ENCODE measurements around the gene TMEM272. TPM values are rescaled to one million over a fixed set of nuclear protein-coding genes. Genes with fewer than 3 reads are reported as not detected.

TMEM272 gene
- total RNA-seq, 8 experiments from 2014 or later: 0.18 to 0.63 (median 0.29) TPM; not detected in 1

GRCh38 chr13:51781246-51782022 lies 63.5 kb downstream of the TMEM272 start:
- in situ Hi-C loops (cut with MboI; ENCODE audit: low pct_unique_long_range_greater_than_20kb in 2 of 9, low sequenced_read_pairs in 9 of 9, unreplicated experiment in 9 of 9): loop anchor here in 2 of 9 experiments (25.0 kb wide), 1 partner anchor 344 kb away; no protein-coding TSS in a partner anchor
- peak in 3 of 8 experiments; percentile 11 to 65 (median 25) for ATAC-seq (replicated peaks in 6 of 8)
- Histone ChIP-seq H3K27ac (no peak overlapping the region), H3K4me3 (no peak overlapping the region), H3K4me1 (replicated peaks in 1 of 2) (peaks cover 22 to 28% of the 10 kb centered on the region in 2 donors)
- WGBS, 10 experiments: 72 to 87% (median 72%) methylated on average over 2 to 5 of the region's 15 CpGs; no CpG with 5 or more reads in 4 of the 10 experiments

- in situ Hi-C loops (cut with MboI; ENCODE audit: low pct_unique_long_range_greater_than_20kb in 2 of 9, low sequenced_read_pairs in 9 of 9, unreplicated experiment in 9 of 9): loop anchor here in 2 of 9 experiments (25.0 kb wide), 1 partner anchor 343 kb away; no protein-coding TSS in a partner anchor
- ATAC-seq (replicated peaks in 6 of 8): no peak
- Histone ChIP-seq H3K4me3 (no peak overlapping the region), H3K4me1 (replicated peaks in 1 of 2) (peaks cover 14 to 16% of the 10 kb centered on the region in 2 donors), H3K27ac (no peak overlapping the region)
- 43 to 94% (median 84%) methylated on average over 1 to 3 of the region's 3 CpGs; no CpG with 5 or more reads in 2 of the 10 experiments for WGBS, 10 experiments
Observed at GRCh38 chr13:51780099-51780498, 64.9 kb downstream of the TMEM272 start.

GRCh38 chr13:51778392-51778791 lies 66.6 kb downstream of the TMEM272 start:
- Histone ChIP-seq H3K4me3 (no peak overlapping the region), H3K4me1 (replicated peaks in 1 of 2) (peaks cover 14 to 16% of the 10 kb centered on the region in 2 donors), H3K27ac (peak overlapping the region in 1 of 2 donors; percentile 3)
- WGBS, 10 experiments: 7 to 60% (median 27%) methylated on average over 1 to 7 of the region's 11 CpGs; no CpG with 5 or more reads in 4 of the 10 experiments
- in situ Hi-C loops (cut with MboI; ENCODE audit: low pct_unique_long_range_greater_than_20kb in 2 of 9, low sequenced_read_pairs in 9 of 9, unreplicated experiment in 9 of 9): loop anchor here in 2 of 9 experiments (25.0 kb wide), 1 partner anchor 341 kb away; no protein-coding TSS in a partner anchor
- ATAC-seq (replicated peaks in 6 of 8): peak in 5 of 8 experiments; percentile 59 to 77 (median 76)

GRCh38 chr13:51777921-51778320 lies 67.1 kb downstream of the TMEM272 start:
- Histone ChIP-seq H3K4me1 (replicated peaks in 1 of 2) (peaks cover 11 to 16% of the 10 kb centered on the region in 2 donors), H3K4me3 (no peak overlapping the region), H3K27ac (peak overlapping the region; percentile 3 to 22)
- WGBS, 10 experiments: 40 to 100% (median 97%) methylated on average over 1 to 3 of the region's 9 CpGs; no CpG with 5 or more reads in 6 of the 10 experiments
- peak in 4 of 8 experiments; percentile 5 to 52 (median 48) for ATAC-seq (replicated peaks in 6 of 8)
- in situ Hi-C loops (cut with MboI; ENCODE audit: low pct_unique_long_range_greater_than_20kb in 2 of 9, low sequenced_read_pairs in 9 of 9, unreplicated experiment in 9 of 9): loop anchor here in 2 of 9 experiments (25.0 kb wide), 1 partner anchor 341 kb away; no protein-coding TSS in a partner anchor

GRCh38 chr13:51776179-51776578 lies 68.8 kb downstream of the TMEM272 start:
- ATAC-seq (replicated peaks in 6 of 8): peak in 1 of 8 experiments; percentile 22
- in situ Hi-C loops (cut with MboI; ENCODE audit: low pct_unique_long_range_greater_than_20kb in 2 of 9, low sequenced_read_pairs in 9 of 9, unreplicated experiment in 9 of 9): loop anchor here in 2 of 9 experiments (25.0 kb wide), 1 partner anchor 339 kb away; no protein-coding TSS in a partner anchor
- peaks cover 10 to 16% of the 10 kb centered on the region in 2 donors for H3K4me1 ChIP-seq (replicated peaks in 1 of 2)
- 47 to 100% (median 90%) methylated on average over 1 to 5 of the region's 7 CpGs; no CpG with 5 or more reads in 5 of the 10 experiments for WGBS, 10 experiments
- no peak overlapping the region for H3K4me3 ChIP-seq
- H3K27ac ChIP-seq: no peak overlapping the region

- Histone ChIP-seq H3K4me3 (no peak overlapping the region), H3K27ac (no peak overlapping the region), H3K4me1 (replicated peaks in 1 of 2) (peaks cover 8 to 14% of the 10 kb centered on the region in 2 donors)
- WGBS, 10 experiments: 86 to 100% (median 94%) methylated on average over 1 to 8 of the region's 11 CpGs; no CpG with 5 or more reads in 4 of the 10 experiments
- in situ Hi-C loops (cut with MboI; ENCODE audit: low pct_unique_long_range_greater_than_20kb in 2 of 9, low sequenced_read_pairs in 9 of 9, unreplicated experiment in 9 of 9): loop anchor here in 1 of 9 experiments (25.0 kb wide), 1 partner anchor 336 kb away; no protein-coding TSS in a partner anchor
- no peak for ATAC-seq (replicated peaks in 6 of 8)
Observed at GRCh38 chr13:51773515-51773914, 71.5 kb downstream of the TMEM272 start.

- Histone ChIP-seq H3K27ac (no peak overlapping the region), H3K4me3 (no peak overlapping the region), H3K4me1 (replicated peaks in 1 of 2) (peaks cover 1 to 6% of the 10 kb centered on the region in 2 donors)
- in situ Hi-C loops (cut with MboI; ENCODE audit: low pct_unique_long_range_greater_than_20kb in 2 of 9, low sequenced_read_pairs in 9 of 9, unreplicated experiment in 9 of 9): loop anchor here in 1 of 9 experiments (25.0 kb wide), 1 partner anchor 335 kb away; no protein-coding TSS in a partner anchor
- no peak for ATAC-seq (replicated peaks in 6 of 8)
- 69 to 100% (median 97%) methylated on average over 1 to 6 of the region's 6 CpGs; no CpG with 5 or more reads in 1 of the 10 experiments for WGBS, 10 experiments
Observed at GRCh38 chr13:51772781-51773180, 72.2 kb downstream of the TMEM272 start.

- in situ Hi-C loops (cut with MboI; ENCODE audit: low pct_unique_long_range_greater_than_20kb in 2 of 9, low sequenced_read_pairs in 9 of 9, unreplicated experiment in 9 of 9): loop anchor here in 1 of 9 experiments (25.0 kb wide), 1 partner anchor 335 kb away; no protein-coding TSS in a partner anchor
Observed at GRCh38 chr13:51772105-51772455, 72.9 kb downstream of the TMEM272 start.

GRCh38 chr13:51771418-51772104 lies 73.4 kb downstream of the TMEM272 start:
- in situ Hi-C loops (cut with MboI; ENCODE audit: low pct_unique_long_range_greater_than_20kb in 2 of 9, low sequenced_read_pairs in 9 of 9, unreplicated experiment in 9 of 9): loop anchor here in 1 of 9 experiments (25.0 kb wide), 1 partner anchor 334 kb away; no protein-coding TSS in a partner anchor
- no peak overlapping the region for H3K4me3 ChIP-seq
- peak in 4 of 8 experiments; percentile 22 to 47 (median 30) for ATAC-seq (replicated peaks in 6 of 8)
- no peaks in the 10 kb centered on the region for H3K4me1 ChIP-seq (replicated peaks in 1 of 2)
- 63 to 100% (median 87%) methylated on average over 2 to 13 of the region's 17 CpGs; no CpG with 5 or more reads in 3 of the 10 experiments for WGBS, 10 experiments
- H3K27ac ChIP-seq: no peak overlapping the region

More at GRCh38 chr13:51772105-51772455, 72.9 kb downstream of the TMEM272 start:
- WGBS, 10 experiments: 70 to 100% (median 80%) methylated on average over 1 to 8 of the region's 9 CpGs; no CpG with 5 or more reads in 1 of the 10 experiments
- H3K4me3 ChIP-seq: no peak overlapping the region
- H3K27ac ChIP-seq: no peak overlapping the region
- H3K4me1 ChIP-seq (replicated peaks in 1 of 2): no peaks in the 10 kb centered on the region
- ATAC-seq (replicated peaks in 6 of 8): no peak

GRCh38 chr13:51770681-51771417 lies 74.1 kb downstream of the TMEM272 start:
- H3K27ac ChIP-seq: no peak overlapping the region
- WGBS, 10 experiments: 60 to 100% (median 95%) methylated on average over 1 to 9 of the region's 11 CpGs; no CpG with 5 or more reads in 6 of the 10 experiments
- no peak overlapping the region for H3K4me3 ChIP-seq
- H3K4me1 ChIP-seq (replicated peaks in 1 of 2): no peaks in the 10 kb centered on the region
- in situ Hi-C loops (cut with MboI; ENCODE audit: low pct_unique_long_range_greater_than_20kb in 2 of 9, low sequenced_read_pairs in 9 of 9, unreplicated experiment in 9 of 9): loop anchor here in 1 of 9 experiments (25.0 kb wide), 1 partner anchor 334 kb away; no protein-coding TSS in a partner anchor
- ATAC-seq (replicated peaks in 6 of 8): no peak

- Histone ChIP-seq H3K4me3 (no peak overlapping the region), H3K27ac (no peak overlapping the region), H3K4me1 (replicated peaks in 1 of 2) (no peaks in the 10 kb centered on the region)
- in situ Hi-C loops (cut with MboI; ENCODE audit: low pct_unique_long_range_greater_than_20kb in 2 of 9, low sequenced_read_pairs in 9 of 9, unreplicated experiment in 9 of 9): loop anchor here in 1 of 9 experiments (25.0 kb wide), 1 partner anchor 333 kb away; no protein-coding TSS in a partner anchor
- ATAC-seq (replicated peaks in 6 of 8): no peak
- 71 to 100% (median 92%) methylated on average over 1 to 5 of the region's 6 CpGs; no CpG with 5 or more reads in 3 of the 10 experiments for WGBS, 10 experiments
Observed at GRCh38 chr13:51770160-51770559, 74.8 kb downstream of the TMEM272 start.

All from motor neuron (in vitro differentiated cells).